ENCODE data around the gene FHL5.
"Not testable (repeated sequence)": the region's sequence is repeated elsewhere in the genome, so short reads cannot be mapped to it uniquely, and the experiment has no call there.

The FHL5 gene

GRCh38 chr6:96610019-96610418 is 47.1 kb downstream of the FHL5 start:
- DNase-seq (ENCODE audit: low read depth, low spot score): no peak

GRCh38 chr6:96611342-96611991 is 48.5 kb downstream of the FHL5 start:
- no peak for DNase-seq (ENCODE audit: low read depth, low spot score)

GRCh38 chr6:96613291-96613999 is 50.5 kb downstream of the FHL5 start:
- no peak for DNase-seq (ENCODE audit: low read depth, low spot score)

GRCh38 chr6:96620851-96621250 is 57.9 kb downstream of the FHL5 start:
- no peak for DNase-seq (ENCODE audit: low read depth, low spot score)

GRCh38 chr6:96621983-96622382 is 59.1 kb downstream of the FHL5 start:
- no peak for DNase-seq (ENCODE audit: low read depth, low spot score)

- DNase-seq (ENCODE audit: low read depth, low spot score): no peak
Observed at GRCh38 chr6:96624957-96625356, 62.0 kb downstream of the FHL5 start.

GRCh38 chr6:96626759-96627364 is 63.9 kb downstream of the FHL5 start:
- peak; percentile 39 for DNase-seq (ENCODE audit: low read depth, low spot score)

- DNase-seq (ENCODE audit: low read depth, low spot score): no peak
Observed at GRCh38 chr6:96631248-96631647, 68.3 kb downstream of the FHL5 start.

- DNase-seq (ENCODE audit: low read depth, low spot score): not testable (repeated sequence)
Observed at GRCh38 chr6:96637979-96638378, 75.1 kb downstream of the FHL5 start.

- DNase-seq (ENCODE audit: low read depth, low spot score): no peak
Observed at GRCh38 chr6:96645106-96645505, 82.2 kb downstream of the FHL5 start.

- no peak for DNase-seq (ENCODE audit: low read depth, low spot score)
Observed at GRCh38 chr6:96649926-96650325, 87.0 kb downstream of the FHL5 start.

GRCh38 chr6:96651816-96652215 is 88.9 kb downstream of the FHL5 start:
- no peak for DNase-seq (ENCODE audit: low read depth, low spot score)

GRCh38 chr6:96652552-96652951 is 89.6 kb downstream of the FHL5 start:
- DNase-seq (ENCODE audit: low read depth, low spot score): no peak

GRCh38 chr6:96653181-96653580 is 90.3 kb downstream of the FHL5 start:
- no peak for DNase-seq (ENCODE audit: low read depth, low spot score)

GRCh38 chr6:96656567-96656966 is 93.6 kb downstream of the FHL5 start:
- no peak for DNase-seq (ENCODE audit: low read depth, low spot score)

- no peak for DNase-seq (ENCODE audit: low read depth, low spot score)
Observed at GRCh38 chr6:96657344-96657743, 94.4 kb downstream of the FHL5 start.

- DNase-seq (ENCODE audit: low read depth, low spot score): no peak
Observed at GRCh38 chr6:96659084-96659845, 96.3 kb downstream of the FHL5 start.
